ENCODE results near the gene TNN.

- TF ChIP-seq, protein P1, sequence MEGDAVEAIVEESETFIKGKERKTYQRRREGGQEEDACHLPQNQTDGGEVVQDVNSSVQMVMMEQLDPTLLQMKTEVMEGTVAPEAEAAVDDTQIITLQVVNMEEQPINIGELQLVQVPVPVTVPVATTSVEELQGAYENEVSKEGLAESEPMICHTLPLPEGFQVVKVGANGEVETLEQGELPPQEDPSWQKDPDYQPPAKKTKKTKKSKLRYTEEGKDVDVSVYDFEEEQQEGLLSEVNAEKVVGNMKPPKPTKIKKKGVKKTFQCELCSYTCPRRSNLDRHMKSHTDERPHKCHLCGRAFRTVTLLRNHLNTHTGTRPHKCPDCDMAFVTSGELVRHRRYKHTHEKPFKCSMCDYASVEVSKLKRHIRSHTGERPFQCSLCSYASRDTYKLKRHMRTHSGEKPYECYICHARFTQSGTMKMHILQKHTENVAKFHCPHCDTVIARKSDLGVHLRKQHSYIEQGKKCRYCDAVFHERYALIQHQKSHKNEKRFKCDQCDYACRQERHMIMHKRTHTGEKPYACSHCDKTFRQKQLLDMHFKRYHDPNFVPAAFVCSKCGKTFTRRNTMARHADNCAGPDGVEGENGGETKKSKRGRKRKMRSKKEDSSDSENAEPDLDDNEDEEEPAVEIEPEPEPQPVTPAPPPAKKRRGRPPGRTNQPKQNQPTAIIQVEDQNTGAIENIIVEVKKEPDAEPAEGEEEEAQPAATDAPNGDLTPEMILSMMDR (conservative IDR thresholded peaks at IDR 0.05; ENCODE audit: low read depth, low read length) = no peak
- TF ChIP-seq EZH2 (IDR thresholded peaks at IDR 0.05; ENCODE audit: borderline replicate concordance, low read depth, low read length, poor library complexity, severe bottlenecking) = no peak
Measured at GRCh38 chr1:175183586-175183985, 116.0 kb downstream of the TNN start.

Data from A673 (cell line).